H1 (cell line): ENCODE measurements around the gene ARL6IP5. TPM values are rescaled to one million over a fixed set of nuclear protein-coding genes. Genes with fewer than 3 reads are reported as not detected.

Experiments
- CTCF ChIA-PET: fragments of 300-600 bp; sonication (Branson Sonifier 250); formaldehyde crosslinking; loops from one replicate; lab custom pipeline; 2021; ENCODE audit not compliant: partially characterized antibody; lab: Charles Lee
- POLR2A ChIA-PET: fragments of 300-600 bp; sonication (Branson Sonifier 250); formaldehyde crosslinking; loops from one replicate; lab custom pipeline; 2021; ENCODE audit warnings: inconsistent platforms; ENCODE audit not compliant: partially characterized antibody; lab: Charles Lee
- DNase-seq, 2 experiments: peaks; one replicate each; pipeline versions ENCODE4 v3.0.0 to v3.0.0-alpha.2; 2010 to 2022; ENCODE audit warnings: low spot score in 2 of 2, low read depth in 1 of 2, mixed read lengths in 1 of 2
- FAIRE-seq: peaks from 2 replicates; lab custom pipeline; 2011; peaks lifted over from hg19 to GRCh38; lab: Jason Lieb, UNC
- H2AFZ ChIP-seq: 2 replicates; pipeline ENCODE4 v1.8.1; 2012; ENCODE audit warnings: low read length, inconsistent platforms
- H2AK5ac ChIP-seq: 2 replicates; pipeline ENCODE4 v1.6.1; 2013; ENCODE audit warnings: low read depth, low read length
- H2BK120ac ChIP-seq: replicated peaks from 2 replicates; pipeline ENCODE3; 2013; ENCODE audit warnings: low read depth, low read length, inconsistent platforms
- H2BK12ac ChIP-seq: 2 replicates; pipeline ENCODE4 v1.6.1; 2013; ENCODE audit warnings: low read depth, low read length
- H2BK15ac ChIP-seq: 2 replicates; pipeline ENCODE4 v1.6.1; 2013; ENCODE audit warnings: low read length
- H2BK20ac ChIP-seq: 2 replicates; pipeline ENCODE4 v1.6.1; 2013; ENCODE audit warnings: low read length
- H2BK5ac ChIP-seq: 2 replicates; pipeline ENCODE4 v1.6.1; 2013; ENCODE audit warnings: low read depth, low read length
- H3K14ac ChIP-seq: 2 replicates; pipeline ENCODE4 v1.6.1; 2013; ENCODE audit warnings: inconsistent platforms; ENCODE audit not compliant: insufficient read length
- H3K18ac ChIP-seq: 2 replicates; pipeline ENCODE4 v1.6.1; 2013; ENCODE audit warnings: low read length; ENCODE audit errors: extremely low read depth
- H3K23ac ChIP-seq: 2 replicates; pipeline ENCODE4 v1.6.1; 2013; ENCODE audit warnings: inconsistent platforms; ENCODE audit not compliant: insufficient read length
- H3K23me2 ChIP-seq: 2 replicates; pipeline ENCODE4 v1.6.1; 2013; ENCODE audit warnings: low read depth, low read length
- H3K27ac ChIP-seq: 2 replicates; pipeline ENCODE4 v1.6.1; 2011; ENCODE audit warnings: low read depth, low read length, inconsistent platforms
- H3K27me3 ChIP-seq, 4 experiments: replicated peaks in 1 of 4; 1 replicate in 1 of 4; 2 replicates in 3 of 4; pipeline versions ENCODE4 v1.6.1 to v1.8.1; 2011 to 2013; ENCODE audit warnings: low read length in 3 of 4, mild to moderate bottlenecking in 3 of 4, inconsistent platforms in 2 of 4, mixed read lengths in 2 of 4, moderate library complexity in 1 of 4; ENCODE audit not compliant: control insufficient read depth in 3 of 4, insufficient read depth in 3 of 4; ENCODE audit errors: extremely low read depth in 1 of 4
- H3K36me3 ChIP-seq, 4 experiments: 2 replicates each; pipeline versions ENCODE4 v1.6.1 to v1.8.1; 2011 to 2013; ENCODE audit warnings: mild to moderate bottlenecking in 4 of 4, low read length in 3 of 4, moderate library complexity in 2 of 4, control low read depth in 1 of 4, inconsistent platforms in 1 of 4; ENCODE audit not compliant: insufficient read depth in 4 of 4, control insufficient read depth in 2 of 4
- H3K4ac ChIP-seq: replicated peaks from 2 replicates; pipeline ENCODE3; 2013; ENCODE audit warnings: low read length, low read depth, mixed read lengths, inconsistent platforms; ENCODE audit not compliant: insufficient read length
- H3K4me1 ChIP-seq, 4 experiments: replicated peaks in 1 of 4; 1 replicate in 1 of 4; 2 replicates in 3 of 4; pipeline versions ENCODE4 v1.6.1 to v1.8.1; 2011 to 2013; ENCODE audit warnings: low read length in 3 of 4, inconsistent platforms in 2 of 4, mixed read lengths in 1 of 4; ENCODE audit not compliant: insufficient read depth in 4 of 4, control insufficient read depth in 3 of 4
- H3K4me2 ChIP-seq, 2 experiments: 2 replicates each; pipeline versions ENCODE4 v1.6.1 to v1.8.1; 2011 to 2013; ENCODE audit warnings: low read depth in 2 of 2, low read length in 2 of 2, control low read depth in 1 of 2, inconsistent platforms in 1 of 2, mild to moderate bottlenecking in 1 of 2; ENCODE audit not compliant: insufficient read depth in 1 of 2
- H3K4me3 ChIP-seq, 4 experiments: fragments of 200-600, 300-600 bp in 1 of 4; sonication (generic), shearing (Covaris generic), sonication (Bioruptor Twin) in 1 of 4; 2 replicates each; pipeline versions ENCODE4 v1.5.1 to v1.8.1; 2011 to 2016; ENCODE audit warnings: low read length in 4 of 4, low read depth in 3 of 4, control low read depth in 2 of 4, inconsistent platforms in 2 of 4, mild to moderate bottlenecking in 2 of 4, mixed read lengths in 1 of 4, moderate library complexity in 1 of 4; ENCODE audit not compliant: insufficient read depth in 2 of 4; ENCODE audit errors: extremely low read depth in 1 of 4
- H3K56ac ChIP-seq: replicated peaks from 2 replicates; pipeline ENCODE3; 2013; ENCODE audit warnings: low read depth, mild to moderate bottlenecking, mixed read lengths, low read length, inconsistent platforms; ENCODE audit not compliant: insufficient read length
- H3K79me1 ChIP-seq: 2 replicates; pipeline ENCODE4 v1.6.1; 2013; ENCODE audit warnings: low read depth, low read length, control low read depth
- H3K79me2 ChIP-seq, 2 experiments: 2 replicates each; pipeline versions ENCODE4 v1.6.1 to v1.8.1; 2012 to 2013; ENCODE audit warnings: low read length in 2 of 2, mild to moderate bottlenecking in 2 of 2, inconsistent platforms in 1 of 2; ENCODE audit not compliant: insufficient read depth in 2 of 2, control insufficient read depth in 1 of 2
- H3K9ac ChIP-seq, 4 experiments: replicated peaks in 1 of 4; 1 replicate in 1 of 4; 2 replicates in 3 of 4; pipeline versions ENCODE4 v1.6.1 to v1.8.1; 2011 to 2013; ENCODE audit warnings: low read depth in 3 of 4, low read length in 3 of 4, control low read depth in 2 of 4, mild to moderate bottlenecking in 2 of 4, moderate library complexity in 2 of 4, inconsistent platforms in 1 of 4; ENCODE audit errors: extremely low read depth in 1 of 4
- H3K9me3 ChIP-seq, 2 experiments: 2 replicates each; pipeline versions ENCODE4 v1.6.1 to v1.8.1; 2012 to 2013; ENCODE audit warnings: mild to moderate bottlenecking in 2 of 2, moderate library complexity in 2 of 2, control low read depth in 1 of 2, inconsistent platforms in 1 of 2, low read depth in 1 of 2, low read length in 1 of 2, mixed read lengths in 1 of 2; ENCODE audit not compliant: insufficient read depth in 2 of 2
- H4K20me1 ChIP-seq, 2 experiments: replicated peaks in 1 of 2; 2 replicates each; pipeline versions ENCODE3 to v1.8.1; 2011 to 2013; ENCODE audit warnings: inconsistent platforms in 2 of 2, low read length in 2 of 2, mild to moderate bottlenecking in 1 of 2; ENCODE audit not compliant: insufficient read depth in 2 of 2, control insufficient read depth in 1 of 2
- H4K5ac ChIP-seq: 2 replicates; pipeline ENCODE4 v1.6.1; 2013; ENCODE audit warnings: low read length, low read depth, mixed read lengths, inconsistent platforms; ENCODE audit not compliant: insufficient read length
- H4K8ac ChIP-seq: 2 replicates; pipeline ENCODE4 v1.8.0; 2013; ENCODE audit warnings: mild to moderate bottlenecking, moderate library complexity, low read length, inconsistent platforms; ENCODE audit not compliant: insufficient read depth; ENCODE audit errors: extremely low read depth
- H4K91ac ChIP-seq: replicated peaks from 2 replicates; pipeline ENCODE3; 2013; ENCODE audit warnings: low read length, mixed read lengths, inconsistent platforms; ENCODE audit not compliant: insufficient read length
- ASH2L ChIP-seq: fragments of 200-600, 300-600 bp; sonication (generic); IDR thresholded peaks from one replicate; pipeline ENCODE4 v1.7.1; 2017; ENCODE audit warnings: low read length
- CHD1 ChIP-seq: IDR thresholded peaks from 2 replicates; pipeline ENCODE4 v1.6.1; 2012; ENCODE audit warnings: low read depth, low read length, improper control_type of control experiment
- CREB1 ChIP-seq: IDR thresholded peaks from 2 replicates; pipeline ENCODE4 v1.6.1; 2012; ENCODE audit warnings: inconsistent platforms
- EZH2 ChIP-seq: fragments of 200-600 bp; sonication (generic); IDR thresholded peaks from 2 replicates; pipeline ENCODE4 v1.7.1; 2012; ENCODE audit warnings: low read depth, mild to moderate bottlenecking, moderate library complexity, low read length, inconsistent platforms; ENCODE audit not compliant: severe bottlenecking
- GABPA ChIP-seq: IDR thresholded peaks from 2 replicates; pipeline ENCODE4 v1.6.1; 2011; ENCODE audit warnings: mild to moderate bottlenecking, low read length, moderate library complexity, borderline replicate concordance; ENCODE audit not compliant: insufficient read depth
- GTF2F1 ChIP-seq: IDR thresholded peaks from 2 replicates; pipeline ENCODE4 v1.6.1; 2012; ENCODE audit warnings: low read depth, low read length, improper control_type of control experiment, borderline replicate concordance
- HDAC6 ChIP-seq: IDR thresholded peaks from one replicate; pipeline ENCODE4 v1.7.1; 2012; ENCODE audit warnings: low read depth, mild to moderate bottlenecking, inconsistent platforms, low read length, moderate library complexity
- MAFK ChIP-seq: IDR thresholded peaks from 2 replicates; pipeline ENCODE4 v1.6.1; 2012; ENCODE audit warnings: low read depth, mild to moderate bottlenecking, improper control_type of control experiment, low read length
- POLR2AphosphoS5 ChIP-seq: IDR thresholded peaks from 2 replicates; pipeline ENCODE4 v1.6.1; 2011; ENCODE audit warnings: low read depth, low read length
- RXRA ChIP-seq: IDR thresholded peaks from 2 replicates; pipeline ENCODE4 v1.6.1; 2011; ENCODE audit warnings: low read depth, mild to moderate bottlenecking, low read length, moderate library complexity; ENCODE audit not compliant: insufficient read depth
- WGBS, 2 experiments: shearing (Covaris generic) in 1 of 2; methylation state at CpG; one replicate each; pipeline versions ENCODE4 v1.1.6 to v1.1.7; 2013 to 2015; ENCODE audit warnings: low lambda C conversion rate in 2 of 2, mixed read lengths in 2 of 2, inconsistent platforms in 1 of 2, low coverage in 1 of 2, missing lambda C conversion rate in 1 of 2; ENCODE audit not compliant: insufficient replicate concordance in 2 of 2, insufficient coverage in 1 of 2, insufficient read length in 1 of 2; ENCODE audit errors: extremely low coverage in 1 of 2, missing lambda C conversion rate in 1 of 2; 5-methylcytosine and 5-hydroxymethylcytosine counted together
- polyA plus RNA-seq, 7 experiments: library from polyadenylated mRNA; depleted of rRNA in 3 of 7; stranded (reverse) in 5 of 7; unstranded in 2 of 7; fragments of >200 nt in 5 of 7; fragments of 200-250 nt in 2 of 7; gene quantifications; 1 replicate in 5 of 7; 2 replicates in 1 of 7; 4 replicates in 1 of 7; pipeline versions ENCODE4 v1.2.1 to v1.2.3, GENCODE V29; 2011 to 2013; ENCODE audit warnings: missing spikeins in 2 of 7, mixed read lengths in 2 of 7
- total RNA-seq: library from RNA; stranded (reverse); fragmentation: NEBNext Ultra II Directional; extraction: Animal tissue kit (Norgen Biotek cat#: 25700); gene quantifications from 2 replicates; pipeline ENCODE4 v1.2.1, GENCODE V29; 2021
- TF ChIP-seq, protein P1 (sequence below): IDR thresholded peaks from 2 replicates; pipeline ENCODE4 v1.6.1; 2011; ENCODE audit warnings: low read length, improper control_type of control experiment

The ARL6IP5 gene
- total and polyA plus RNA-seq, 2 of the 8 experiments (the other 6 are each of a cell fraction or from before 2014, with no cell fraction given): 24.9 to 30.1 TPM

- FAIRE-seq: no peak
- no peaks in the 10 kb centered on the region for H4K20me1 ChIP-seq
- no peak for DNase-seq
- TF ChIP-seq EZH2 (no peak), MAFK (no peak), HDAC6 (no peak), CHD1 (no peak), ASH2L (no peak), RXRA (no peak), GABPA (no peak), CREB1 (no peak), GTF2F1 (no peak), POLR2AphosphoS5 (no peak)
- TF ChIP-seq, protein P1, sequence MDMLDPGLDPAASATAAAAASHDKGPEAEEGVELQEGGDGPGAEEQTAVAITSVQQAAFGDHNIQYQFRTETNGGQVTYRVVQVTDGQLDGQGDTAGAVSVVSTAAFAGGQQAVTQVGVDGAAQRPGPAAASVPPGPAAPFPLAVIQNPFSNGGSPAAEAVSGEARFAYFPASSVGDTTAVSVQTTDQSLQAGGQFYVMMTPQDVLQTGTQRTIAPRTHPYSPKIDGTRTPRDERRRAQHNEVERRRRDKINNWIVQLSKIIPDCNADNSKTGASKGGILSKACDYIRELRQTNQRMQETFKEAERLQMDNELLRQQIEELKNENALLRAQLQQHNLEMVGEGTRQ: no peak
Observed at GRCh38 chr3:69044608-69045007, 40.1 kb upstream of the ARL6IP5 start.

More at GRCh38 chr3:69044608-69045007, 40.1 kb upstream of the ARL6IP5 start:
- Histone ChIP-seq H3K56ac (no peak overlapping the region), H2BK120ac (no peak overlapping the region), H2BK15ac (no peak overlapping the region), H3K9me3 (no peaks in the 10 kb centered on the region), H3K23ac (no peak overlapping the region), H3K23me2 (no peaks in the 10 kb centered on the region), H4K91ac (no peak overlapping the region), H2BK12ac (no peak overlapping the region), H3K9ac (no peak overlapping the region), H3K27me3 (no peaks in the 10 kb centered on the region), H3K79me2 (peaks cover 0 to 7% of the 10 kb centered on the region in 2 experiments; a peak in 2 of 4 replicates), H4K5ac (no peak overlapping the region), H3K4ac (no peak overlapping the region), H3K36me3 (peaks cover 3 to 38% (median 10%) of the 10 kb centered on the region in 4 experiments; a peak in 6 of 8 replicates), H3K27ac (no peak overlapping the region), H2BK20ac (no peak overlapping the region), H2BK5ac (no peak overlapping the region), H3K4me1 (no peaks in the 10 kb centered on the region), H3K4me3 (no peak overlapping the region), H3K79me1 (no peaks in the 10 kb centered on the region), H3K4me2 (no peak overlapping the region), H2AFZ (no peak overlapping the region), H4K8ac (no peak overlapping the region), H3K18ac (no peak overlapping the region), H3K14ac (no peak overlapping the region), H2AK5ac (no peak overlapping the region)
- ChIA-PET POLR2A (no interaction called here), CTCF (interaction anchor here (1.0 to 1.1 kb wide), 2 partner anchors 9 to 72 kb away, joined by 3 read pairs; no protein-coding TSS in a partner anchor)
- WGBS, 2 experiments: 76% methylated on average over 2 of the region's 2 CpGs; no CpG with 5 or more reads in 1 of the 2 experiments
